Placental epithelial cell (primary cell): ENCODE data around the gene NAXE. TPM values are rescaled to one million over a fixed set of nuclear protein-coding genes. Genes with fewer than 3 reads are reported as not detected.

ENCODE experiments used
- total RNA-seq: library from RNA; depleted of rRNA; stranded (reverse); fragments of >200 nt; gene quantifications from 2 replicates; pipeline ENCODE4 v1.2.3, GENCODE V29; 2012

The NAXE gene
- total RNA-seq = 35.7 and 82.3 TPM in 2 replicates

DNA sequence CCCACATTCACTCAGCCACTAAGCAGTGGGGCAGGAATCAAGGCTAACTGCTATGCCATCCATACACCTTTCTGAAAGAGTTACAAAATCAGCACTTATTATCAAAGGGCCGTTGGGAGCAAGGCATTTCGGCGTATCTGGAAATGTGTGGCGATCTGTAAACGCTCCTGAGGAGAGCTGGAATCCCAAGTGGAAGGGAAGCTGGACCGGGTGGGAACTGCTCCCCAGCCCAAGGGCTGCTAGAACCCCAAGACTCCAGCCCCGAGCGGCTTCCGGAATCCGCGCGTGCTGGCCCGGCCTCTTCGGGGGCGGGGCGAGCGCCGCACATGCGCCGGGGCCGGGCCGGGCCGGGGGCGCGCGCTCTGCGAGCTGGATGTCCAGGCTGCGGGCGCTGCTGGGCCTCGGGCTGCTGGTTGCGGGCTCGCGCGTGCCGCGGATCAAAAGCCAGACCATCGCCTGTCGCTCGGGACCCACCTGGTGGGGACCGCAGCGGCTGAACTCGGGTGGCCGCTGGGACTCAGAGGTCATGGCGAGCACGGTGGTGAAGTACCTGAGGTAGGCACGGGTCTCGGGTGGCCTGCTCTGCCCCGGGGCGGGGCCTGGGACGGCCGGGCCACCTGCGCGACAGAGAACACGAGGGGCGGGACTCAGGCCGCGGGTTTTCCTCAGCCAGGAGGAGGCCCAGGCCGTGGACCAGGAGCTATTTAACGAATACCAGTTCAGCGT is at the start of gene NAXE:
Gene NAXE (plus strand): TSS at position 345 of the 726 bp plus-strand sequence. CDS start 29 bp downstream, at position 374.

DNA sequence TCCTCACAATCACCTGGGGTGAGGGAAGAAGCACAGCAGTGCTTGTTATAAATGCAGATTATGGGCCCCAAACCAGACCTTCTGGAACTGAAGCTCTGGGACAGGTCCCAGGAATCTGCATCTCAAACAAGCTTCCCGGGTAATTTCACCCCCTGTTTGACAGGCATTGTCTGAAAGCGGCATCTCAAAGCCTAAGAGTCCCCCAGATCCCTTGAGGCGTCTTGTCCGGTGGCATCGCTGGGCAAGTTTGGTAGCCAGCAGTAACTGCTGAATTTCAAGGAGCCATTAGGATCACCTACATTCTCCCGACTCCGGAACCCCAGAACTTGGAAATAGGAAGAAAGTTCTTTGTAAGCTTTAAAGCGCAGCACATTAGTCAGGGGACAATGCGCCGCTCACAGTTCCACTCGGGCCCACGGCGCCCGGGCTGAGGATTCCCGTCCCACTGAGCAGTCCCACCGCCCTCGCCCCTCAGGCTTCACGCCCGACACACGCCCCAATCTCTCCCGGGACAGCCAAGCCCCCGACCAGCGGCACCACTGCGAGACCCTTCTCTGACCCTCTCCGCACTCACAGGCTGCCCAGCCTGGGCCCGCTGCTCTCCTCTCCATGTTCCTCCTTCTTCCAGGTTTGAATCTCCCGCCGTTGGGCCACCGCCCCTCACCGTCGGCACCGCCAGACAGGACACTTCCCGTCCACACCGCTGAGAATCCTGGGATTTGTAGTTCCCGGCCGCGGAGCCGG is 19.5 kb upstream of the NAXE start, which contains the start of gene IQGAP3:
Gene IQGAP3 (minus strand): TSS at position 647 of the 744 bp plus-strand sequence. CDS start 36 bp downstream, at position 611.

DNA sequence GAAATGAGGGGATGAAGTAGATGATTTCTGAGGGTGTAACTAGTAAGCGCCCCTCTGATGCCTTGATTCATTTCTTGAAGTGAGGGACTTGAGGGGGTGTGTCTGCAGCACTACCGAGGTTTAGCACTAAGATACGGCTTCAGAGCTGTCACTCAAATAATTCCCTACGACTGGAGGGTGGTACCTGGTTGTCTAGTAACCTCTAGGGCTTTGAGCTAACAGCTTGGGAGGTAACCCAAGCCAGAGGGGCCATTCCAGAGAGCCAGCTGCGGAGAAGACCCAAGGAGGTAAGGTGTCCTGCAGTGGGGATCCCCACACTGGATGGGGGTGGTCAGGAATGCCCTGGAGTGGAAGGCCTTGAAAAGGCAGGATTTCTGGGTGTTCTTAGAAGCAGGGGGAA is 12.1 kb upstream of the NAXE start, which contains the start of gene TTC24:
Gene TTC24 (plus strand): TSS at position 252 of the 400 bp plus-strand sequence. CDS start 1,642 bp downstream, outside the sequence.

DNA sequence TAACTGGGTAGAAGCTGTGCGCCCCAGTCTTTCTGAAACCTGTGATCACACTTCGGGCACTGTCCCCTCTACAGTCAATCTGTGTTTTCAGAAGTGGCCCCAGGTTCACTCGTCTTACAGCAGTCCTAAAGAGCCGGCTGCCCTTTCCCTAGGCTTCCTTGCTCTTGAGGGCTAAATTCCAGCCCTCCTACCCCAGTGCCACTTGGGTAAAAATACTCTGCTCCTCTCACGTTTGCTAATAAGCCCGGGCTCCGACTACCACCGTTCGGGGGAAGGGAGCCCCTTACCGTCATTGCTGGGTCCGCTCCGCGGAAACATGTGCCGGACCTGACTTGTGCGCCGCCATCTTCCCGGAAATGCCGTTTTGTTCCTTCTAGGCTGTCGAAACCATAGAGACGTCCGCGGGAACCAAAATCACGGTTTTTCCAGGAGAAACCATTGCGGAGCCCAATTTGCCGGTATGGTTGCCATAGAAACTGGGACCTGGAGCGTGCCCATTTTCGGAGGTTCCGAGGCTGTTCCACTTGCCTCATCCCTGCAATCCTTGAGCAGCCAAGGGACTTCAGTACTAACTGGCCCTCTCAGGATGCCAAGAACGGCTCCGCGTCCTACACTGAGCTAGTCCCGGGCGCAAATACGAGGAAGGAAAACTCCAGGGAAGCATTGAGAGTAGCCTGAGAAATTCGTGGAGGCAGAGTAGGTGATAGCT is 9.7 kb downstream of the NAXE start, which contains the start of gene GPATCH4:
Gene GPATCH4 (minus strand): TSS at position 358 of the 709 bp plus-strand sequence.

DNA sequence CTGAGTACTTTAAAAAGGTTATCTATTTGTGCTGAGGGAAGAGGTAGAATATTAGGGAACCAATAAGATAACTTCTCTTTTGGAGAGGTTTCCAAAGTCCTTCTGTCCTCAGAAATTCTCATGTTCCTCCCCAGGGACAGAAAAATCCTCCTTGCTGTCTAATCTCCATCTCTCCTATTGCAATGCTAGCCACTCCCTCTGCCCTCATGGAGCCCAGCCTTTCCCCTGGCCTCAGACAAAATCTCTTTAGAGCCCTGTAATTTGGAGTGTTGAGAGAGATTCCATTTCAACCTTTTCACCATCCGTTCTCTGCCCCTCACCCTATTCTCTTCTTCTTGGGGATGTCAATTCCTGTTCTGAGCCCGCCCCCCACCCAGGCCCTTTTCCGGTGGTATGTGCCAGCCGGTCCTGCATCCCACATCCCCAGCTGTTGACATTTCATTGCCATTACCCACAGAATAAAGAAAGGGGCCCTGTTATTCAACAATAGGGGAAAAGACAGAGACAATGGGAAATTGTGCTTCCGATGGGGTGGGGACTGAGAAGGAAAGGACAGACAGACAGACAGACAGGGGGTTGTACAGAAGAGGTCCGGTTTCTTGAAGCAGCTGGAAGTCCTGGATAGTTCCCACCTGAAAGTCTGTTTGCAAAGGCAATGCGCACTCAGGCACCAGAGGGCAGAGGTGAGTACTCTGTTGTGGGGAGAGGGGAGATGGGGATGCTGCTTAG is 27.4 kb downstream of the NAXE start, which contains the start of gene HAPLN2:
Gene HAPLN2 (plus strand): TSS at position 563 of the 729 bp plus-strand sequence. CDS start 4,076 bp downstream, outside the sequence.

DNA sequence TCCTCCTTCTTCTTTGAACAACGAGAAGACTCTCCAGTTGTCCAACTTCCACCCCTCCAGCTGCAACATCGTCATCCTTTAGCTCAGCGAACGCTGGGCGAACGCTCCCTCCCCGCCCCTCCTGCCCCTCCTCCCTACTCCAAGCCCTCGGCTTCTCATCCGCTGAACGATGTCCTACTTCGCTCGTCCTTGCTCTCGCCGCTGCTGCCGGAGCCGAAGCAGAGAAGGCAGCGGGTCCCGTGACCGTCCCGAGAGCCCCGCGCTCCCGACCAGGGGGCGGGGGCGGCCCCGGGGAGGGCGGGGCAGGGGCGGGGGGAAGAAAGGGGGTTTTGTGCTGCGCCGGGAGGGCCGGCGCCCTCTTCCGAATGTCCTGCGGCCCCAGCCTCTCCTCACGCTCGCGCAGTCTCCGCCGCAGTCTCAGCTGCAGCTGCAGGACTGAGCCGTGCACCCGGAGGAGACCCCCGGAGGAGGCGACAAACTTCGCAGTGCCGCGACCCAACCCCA is 50.2 kb downstream of the NAXE start, which contains the start of gene BCAN:
Gene BCAN (plus strand): TSS at position 357 of the 504 bp plus-strand sequence. CDS start 3,938 bp downstream, outside the sequence.

Other genes starting within 250 kb of the NAXE start
- 0.39 TPM in 1 of 2 replicates, not detected in the other for gene RHBG, start 222.6 kb upstream of the NAXE start, total RNA-seq
- 15.3 and 20.8 TPM in 2 replicates for gene MEF2D, start 91.0 kb upstream of the NAXE start, total RNA-seq
- gene IQGAP3, start 19.2 kb upstream of the NAXE start, total RNA-seq = 4.3 and 18.7 TPM in 2 replicates
- not detected in 2 replicates for gene TTC24, start 12.1 kb upstream of the NAXE start, total RNA-seq
- gene GPATCH4, start 9.7 kb downstream of the NAXE start, total RNA-seq = 5.9 and 18.8 TPM in 2 replicates
- gene HAPLN2, start 27.6 kb downstream of the NAXE start, total RNA-seq = not detected in 2 replicates
- gene BCAN, start 50.3 kb downstream of the NAXE start, total RNA-seq = under 0.01 TPM in 1 of 2 replicates, not detected in the other
- gene NES, start 85.6 kb downstream of the NAXE start, total RNA-seq = 0.65 and 2.7 TPM in 2 replicates
- 129 and 609 TPM in 2 replicates for gene CRABP2, start 113.8 kb downstream of the NAXE start, total RNA-seq
- 14.5 and 20.4 TPM in 2 replicates for gene METTL25B, start 136.7 kb downstream of the NAXE start, total RNA-seq
- 31.1 and 34.2 TPM in 2 replicates for gene ISG20L2, start 137.0 kb downstream of the NAXE start, total RNA-seq
- gene MRPL24, start 149.3 kb downstream of the NAXE start, total RNA-seq = 11.8 and 26.8 TPM in 2 replicates
- 148 and 194 TPM in 2 replicates for gene HDGF, start 159.9 kb downstream of the NAXE start, total RNA-seq
- 21.2 and 34.5 TPM in 2 replicates for gene PRCC, start 175.8 kb downstream of the NAXE start, total RNA-seq
- 1.2 TPM in 1 of 2 replicates, not detected in the other for gene SH2D2A, start 225.1 kb downstream of the NAXE start, total RNA-seq